ENCODE data around the gene SH3RF2. TPM values are rescaled to one million over a fixed set of nuclear protein-coding genes. Genes with fewer than 3 reads are reported as not detected.

Gene SH3RF2
- total RNA-seq, 2 experiments from 2014 or later = 0.12 TPM; not detected in 1

DNA sequence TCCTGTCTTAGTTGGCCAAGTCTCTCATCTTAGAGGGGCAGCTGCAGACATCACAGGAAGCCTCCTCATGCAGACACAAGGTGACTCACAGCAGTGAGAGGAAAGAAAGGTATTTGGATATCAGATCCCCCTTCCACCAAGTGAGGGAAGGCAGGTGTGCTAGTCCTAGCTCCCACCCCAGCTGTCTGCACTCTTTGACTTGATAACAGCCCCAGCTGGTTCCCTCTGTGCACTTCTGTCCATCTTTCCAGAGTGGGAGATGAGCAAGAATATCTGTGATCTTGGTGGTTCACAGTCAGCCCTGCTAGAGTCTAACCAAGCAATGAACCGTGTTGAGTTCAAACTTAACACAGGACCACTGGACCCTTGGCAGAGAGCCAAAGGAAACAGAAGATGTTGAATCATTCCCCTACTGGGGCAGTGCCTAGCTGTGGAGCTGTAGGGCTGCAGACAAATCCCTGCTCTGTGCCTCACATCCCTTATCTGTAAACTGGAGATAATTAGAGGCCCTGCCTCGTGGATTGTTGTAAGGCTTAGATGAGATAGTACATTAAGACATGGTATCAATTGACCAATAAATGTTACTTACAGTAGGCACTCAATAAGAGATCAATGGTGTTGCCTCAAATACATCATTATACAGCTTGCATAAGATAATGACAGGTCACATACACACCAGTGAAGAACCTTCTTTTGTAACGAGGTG lies 39.1 kb downstream of the SH3RF2 start:
- Mint-ChIP-seq H3K4me3 (no peak overlapping the region), H3K36me3 (no peaks in the 10 kb centered on the region), H3K4me1 (ENCODE audit: low read depth) (no peaks in the 10 kb centered on the region), H3K27me3 (peaks cover 2% of the 10 kb centered on the region), H3K27ac (no peak overlapping the region), H3K9me3 (no peaks in the 10 kb centered on the region)
- intact Hi-C loops (cut with micrococcal nuclease) = loop anchor here (5.0 kb wide), 1 partner anchor 38 kb away; the partner anchor contains the start of gene SH3RF2
- CTCF ChIA-PET = no interaction called here
- POLR2A ChIA-PET = interaction anchor here (1.2 to 1.5 kb wide), 2 partner anchors 29 to 36 kb away, joined by 3 to 4 read pairs; no protein-coding TSS in a partner anchor
- peak; percentile 10 for DNase-seq

DNA sequence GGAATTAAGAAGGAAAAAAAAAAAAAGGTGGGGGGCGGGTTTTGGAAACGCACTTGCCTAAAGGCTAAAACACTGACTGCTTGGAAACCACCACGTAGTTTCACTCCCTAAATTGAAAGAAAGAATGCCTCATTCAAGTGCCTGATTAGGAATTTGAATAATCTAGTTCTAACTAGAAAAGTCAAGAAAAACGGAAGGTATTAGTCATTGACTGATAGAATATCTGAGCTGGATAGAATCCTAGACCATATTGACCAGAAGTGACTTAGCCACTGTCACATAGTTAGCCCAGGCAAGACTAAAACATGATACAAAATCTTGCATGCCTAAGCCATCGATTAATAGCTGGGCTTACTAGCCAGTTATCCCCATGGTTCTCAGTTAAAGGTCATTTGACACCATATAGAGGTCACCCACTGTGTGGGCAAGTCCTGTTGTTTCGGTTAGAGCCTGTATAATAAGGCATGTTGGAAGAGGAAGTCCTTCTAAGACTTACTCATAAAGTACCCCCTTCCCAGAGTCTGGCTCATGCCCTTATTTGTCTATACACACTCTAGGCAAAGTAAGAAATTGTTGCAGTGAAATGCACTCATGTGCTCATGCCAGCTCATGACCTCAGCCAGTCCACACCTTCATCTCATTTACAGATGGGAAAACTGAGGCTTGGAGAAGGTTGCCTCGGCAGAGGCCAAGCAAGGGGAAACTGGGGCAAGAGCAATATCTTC lies 40.2 kb downstream of the SH3RF2 start:
- Mint-ChIP-seq H3K4me1 (ENCODE audit: low read depth) (no peaks in the 10 kb centered on the region), H3K36me3 (no peaks in the 10 kb centered on the region), H3K27me3 (peaks cover 4% of the 10 kb centered on the region), H3K4me3 (no peak overlapping the region), H3K27ac (no peak overlapping the region), H3K9me3 (no peaks in the 10 kb centered on the region)
- intact Hi-C loops (cut with micrococcal nuclease) = loop anchor here (5.0 kb wide), 1 partner anchor 39 kb away; the partner anchor contains the start of gene SH3RF2
- ChIA-PET CTCF (no interaction called here), POLR2A (interaction anchor here (1.3 to 1.5 kb wide), 2 partner anchors 30 to 37 kb away, joined by 3 to 5 read pairs; no protein-coding TSS in a partner anchor)
- DNase-seq = no peak

DNA sequence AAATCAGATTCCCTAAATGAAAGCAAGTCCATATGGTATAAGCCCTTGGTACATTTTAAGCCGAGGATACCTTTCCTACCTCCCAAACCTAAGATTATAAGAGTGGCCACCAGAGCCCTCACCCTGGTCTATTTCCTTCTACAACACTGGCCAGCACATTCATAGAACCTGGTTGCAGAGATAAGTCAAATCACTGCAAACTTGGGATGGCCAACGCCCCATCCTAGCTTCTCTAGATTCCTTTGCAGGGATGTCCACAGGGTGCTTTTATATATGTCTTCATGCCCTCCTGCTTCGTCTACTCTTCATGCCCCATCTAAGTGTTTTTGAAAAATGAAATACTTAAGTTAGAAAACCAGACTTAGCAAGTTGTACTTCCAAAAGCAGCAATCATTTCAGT lies 41.8 kb downstream of the SH3RF2 start:
- Mint-ChIP-seq H3K27me3 (peaks cover 4% of the 10 kb centered on the region), H3K27ac (no peak overlapping the region), H3K36me3 (no peaks in the 10 kb centered on the region), H3K9me3 (no peaks in the 10 kb centered on the region), H3K4me3 (no peak overlapping the region), H3K4me1 (ENCODE audit: low read depth) (no peaks in the 10 kb centered on the region)
- intact Hi-C loops (cut with micrococcal nuclease) = loop anchor here (5.0 kb wide), 1 partner anchor 41 kb away; the partner anchor contains the start of gene SH3RF2
- POLR2A ChIA-PET = no interaction called here
- CTCF ChIA-PET = interaction anchor here (0.5 kb wide), 1 partner anchor 282 kb away, joined by 3 read pairs; no protein-coding TSS in a partner anchor
- DNase-seq = no peak

DNA sequence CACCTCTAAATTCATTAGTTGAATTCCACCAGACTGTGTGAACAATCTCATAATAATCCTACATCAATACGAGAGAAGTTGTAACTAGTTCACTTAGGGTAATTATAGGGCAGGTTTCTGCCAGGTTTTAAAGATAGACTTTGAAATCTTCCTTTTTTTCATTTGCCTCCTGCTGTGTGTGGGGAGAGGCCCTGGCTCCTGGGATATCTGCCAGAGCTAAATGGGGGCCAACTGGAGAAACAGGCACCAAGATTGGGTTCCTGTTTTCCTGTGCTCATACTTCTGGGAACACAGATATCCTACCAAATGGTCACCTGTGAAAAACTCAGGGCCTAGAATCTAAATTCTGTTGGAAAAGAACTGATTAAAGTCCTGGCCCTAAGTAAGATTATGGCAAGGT lies 42.3 kb downstream of the SH3RF2 start:
- H3K4me3 Mint-ChIP-seq = no peak overlapping the region
- H3K27ac Mint-ChIP-seq = no peak overlapping the region
- ChIA-PET POLR2A (no interaction called here), CTCF (interaction anchor here (0.5 kb wide), 1 partner anchor 283 kb away, joined by 3 read pairs; no protein-coding TSS in a partner anchor)
- no peaks in the 10 kb centered on the region for H3K36me3 Mint-ChIP-seq
- intact Hi-C loops (cut with micrococcal nuclease) = loop anchor here (5.0 kb wide), 1 partner anchor 41 kb away; the partner anchor contains the start of gene SH3RF2
- H3K4me1 Mint-ChIP-seq (ENCODE audit: low read depth) = no peaks in the 10 kb centered on the region
- H3K9me3 Mint-ChIP-seq = no peaks in the 10 kb centered on the region
- peaks cover 2% of the 10 kb centered on the region for H3K27me3 Mint-ChIP-seq
- DNase-seq = no peak

DNA sequence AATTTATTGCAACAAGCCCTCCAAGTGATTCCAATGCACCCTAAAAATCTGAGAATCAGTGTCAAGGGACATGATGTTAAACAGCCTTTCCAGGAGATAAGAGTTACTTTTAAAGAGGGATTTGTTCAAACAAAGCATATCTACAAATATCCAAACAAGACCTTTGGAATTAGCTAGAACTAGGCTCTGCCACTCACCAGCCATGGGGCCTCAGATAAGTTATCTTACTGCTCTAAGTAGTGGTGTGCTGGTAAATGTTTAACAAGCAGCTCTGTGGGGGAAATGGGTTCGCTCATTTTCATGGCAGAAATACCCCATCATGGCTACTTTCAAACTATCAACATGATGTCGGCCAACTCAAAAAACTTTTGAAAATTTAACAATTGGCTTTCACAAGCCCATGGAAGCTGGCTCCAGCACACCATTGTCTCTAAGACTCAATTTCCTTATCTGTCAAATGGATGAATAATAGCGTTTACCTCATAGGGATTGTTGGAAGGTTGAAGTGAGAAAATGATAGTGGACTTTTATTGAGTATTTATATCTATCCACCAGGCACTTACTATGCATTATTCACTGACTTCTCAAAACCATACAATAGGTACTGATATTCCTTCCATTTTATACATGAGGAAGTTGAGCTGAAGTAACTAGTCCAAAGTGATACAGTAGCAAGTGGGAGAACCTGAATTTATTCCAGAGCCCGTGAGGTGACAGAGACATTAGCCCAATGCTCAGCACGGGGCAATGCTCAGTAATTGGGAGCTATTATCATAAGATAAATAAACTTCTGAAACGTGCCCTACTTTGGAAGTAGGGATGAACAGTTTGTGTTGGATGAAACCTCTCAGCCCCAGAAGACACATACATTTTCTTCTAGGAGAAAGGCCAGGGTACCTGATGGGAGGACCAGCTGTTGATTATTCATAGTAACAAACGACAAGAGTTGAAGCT lies 43.2 kb downstream of the SH3RF2 start:
- no peak for DNase-seq
- H3K9me3 Mint-ChIP-seq = no peaks in the 10 kb centered on the region
- H3K27ac Mint-ChIP-seq = no peak overlapping the region
- CTCF ChIA-PET = no interaction called here
- peaks cover 4% of the 10 kb centered on the region for H3K27me3 Mint-ChIP-seq
- POLR2A ChIA-PET = no interaction called here
- H3K4me3 Mint-ChIP-seq = no peak overlapping the region
- no peaks in the 10 kb centered on the region for H3K4me1 Mint-ChIP-seq (ENCODE audit: low read depth)
- no peaks in the 10 kb centered on the region for H3K36me3 Mint-ChIP-seq
- intact Hi-C loops (cut with micrococcal nuclease) = loop anchor here (5.0 kb wide), 1 partner anchor 42 kb away; the partner anchor contains the start of gene SH3RF2

DNA sequence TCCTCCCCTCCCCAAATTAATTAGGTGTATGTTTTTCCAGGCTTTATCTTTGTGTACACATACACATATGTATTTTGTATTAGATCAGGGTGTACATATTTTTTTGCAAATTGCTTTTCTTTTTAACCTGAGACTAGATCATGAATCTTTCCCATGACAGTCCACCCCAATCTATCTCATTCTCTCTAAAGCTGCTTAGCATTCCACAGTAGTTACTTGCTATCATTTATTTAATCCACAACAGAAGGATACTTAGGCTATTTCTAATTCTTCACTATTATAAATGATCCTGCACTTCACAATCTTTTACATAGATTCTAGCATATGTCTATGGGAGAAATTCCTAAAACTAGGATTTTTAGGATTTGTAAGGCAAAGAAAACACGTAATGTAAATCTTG lies 43.9 kb downstream of the SH3RF2 start:
- no peaks in the 10 kb centered on the region for H3K9me3 Mint-ChIP-seq
- peaks cover 4% of the 10 kb centered on the region for H3K27me3 Mint-ChIP-seq
- DNase-seq = no peak
- no peak overlapping the region for H3K27ac Mint-ChIP-seq
- CTCF ChIA-PET = no interaction called here
- H3K4me1 Mint-ChIP-seq (ENCODE audit: low read depth) = no peaks in the 10 kb centered on the region
- H3K36me3 Mint-ChIP-seq = no peaks in the 10 kb centered on the region
- intact Hi-C loops (cut with micrococcal nuclease) = no loop called here
- H3K4me3 Mint-ChIP-seq = no peak overlapping the region
- POLR2A ChIA-PET = no interaction called here

DNA sequence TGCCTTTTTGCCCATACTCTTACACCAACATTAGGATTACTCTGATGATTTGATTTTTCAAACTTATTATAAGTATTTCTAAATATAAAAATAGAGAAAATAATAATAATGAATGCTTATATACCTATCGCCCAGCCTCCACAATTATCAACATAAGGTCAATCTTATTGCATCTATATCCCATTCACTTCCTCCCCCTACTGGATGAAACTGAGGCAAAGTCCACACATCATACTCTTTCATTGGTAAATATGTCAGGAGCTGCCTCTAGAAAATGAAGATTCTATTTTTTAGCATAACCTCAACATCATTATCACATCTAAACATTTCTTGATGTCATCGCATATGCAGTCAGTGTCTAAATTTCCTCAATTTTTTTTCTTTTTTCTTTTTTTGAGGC lies 44.3 kb downstream of the SH3RF2 start:
- DNase-seq = no peak
- Mint-ChIP-seq H3K27ac (no peak overlapping the region), H3K4me3 (no peak overlapping the region), H3K36me3 (no peaks in the 10 kb centered on the region), H3K4me1 (ENCODE audit: low read depth) (no peaks in the 10 kb centered on the region), H3K9me3 (no peaks in the 10 kb centered on the region), H3K27me3 (peaks cover 4% of the 10 kb centered on the region)
- ChIA-PET POLR2A (no interaction called here), CTCF (interaction anchor here (1.2 kb wide), 1 partner anchor 35 kb away, joined by 4 read pairs; no protein-coding TSS in a partner anchor)
- intact Hi-C loops (cut with micrococcal nuclease) = no loop called here

DNA sequence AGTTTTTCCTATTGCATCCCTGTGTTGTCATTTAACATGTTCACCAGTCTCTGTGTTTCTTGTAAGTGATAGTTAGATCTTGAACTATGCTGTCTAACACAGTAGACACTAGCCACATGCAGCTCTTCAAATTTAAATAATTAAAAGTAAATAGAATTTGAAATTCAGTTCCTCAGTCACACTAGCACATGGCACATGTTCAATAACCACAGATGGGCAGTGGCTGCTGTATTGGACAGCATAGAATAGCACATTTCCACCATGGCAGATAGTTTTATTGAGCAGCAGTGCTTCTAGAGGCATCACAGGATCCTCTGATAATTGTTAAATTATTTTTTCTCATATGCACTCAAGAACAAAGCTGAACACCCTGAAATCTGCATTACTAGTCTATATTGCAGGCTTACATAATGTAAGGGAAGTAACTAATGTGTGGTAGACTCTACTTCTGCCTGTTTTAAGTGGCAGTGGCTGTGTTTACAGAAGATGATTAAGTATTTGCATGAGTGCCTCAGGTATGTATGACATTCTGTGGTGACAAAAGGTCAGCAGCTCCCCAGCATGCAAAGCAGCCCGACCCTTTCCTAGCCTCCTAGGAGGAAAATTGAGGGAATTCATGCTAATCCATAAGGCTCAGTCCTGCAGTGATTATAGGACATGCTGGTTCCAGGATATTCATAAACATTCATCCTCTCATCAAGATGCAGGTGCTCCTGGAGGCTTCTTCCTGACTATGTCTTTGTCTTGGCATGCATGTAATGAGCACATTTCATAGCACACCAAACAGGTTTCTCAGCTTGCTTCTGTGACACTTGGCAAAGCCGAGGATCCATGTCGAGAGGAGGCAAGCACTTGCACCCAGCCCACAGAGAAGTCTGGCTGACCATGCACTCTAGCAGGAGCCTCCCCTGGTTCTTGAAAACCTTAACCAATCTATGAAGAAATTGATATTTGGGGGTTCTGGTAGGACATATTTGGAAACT lies 45.5 kb downstream of the SH3RF2 start:
- no peak overlapping the region for H3K4me3 Mint-ChIP-seq
- H3K9me3 Mint-ChIP-seq = no peaks in the 10 kb centered on the region
- no peaks in the 10 kb centered on the region for H3K4me1 Mint-ChIP-seq (ENCODE audit: low read depth)
- ChIA-PET CTCF (interaction anchor here (0.8 to 1.2 kb wide), 2 partner anchors 32 to 36 kb away, joined by 3 to 4 read pairs; no protein-coding TSS in a partner anchor), POLR2A (no interaction called here)
- intact Hi-C loops (cut with micrococcal nuclease) = no loop called here
- DNase-seq = no peak
- H3K36me3 Mint-ChIP-seq = no peaks in the 10 kb centered on the region
- H3K27ac Mint-ChIP-seq = no peak overlapping the region
- peaks cover 6% of the 10 kb centered on the region for H3K27me3 Mint-ChIP-seq

DNA sequence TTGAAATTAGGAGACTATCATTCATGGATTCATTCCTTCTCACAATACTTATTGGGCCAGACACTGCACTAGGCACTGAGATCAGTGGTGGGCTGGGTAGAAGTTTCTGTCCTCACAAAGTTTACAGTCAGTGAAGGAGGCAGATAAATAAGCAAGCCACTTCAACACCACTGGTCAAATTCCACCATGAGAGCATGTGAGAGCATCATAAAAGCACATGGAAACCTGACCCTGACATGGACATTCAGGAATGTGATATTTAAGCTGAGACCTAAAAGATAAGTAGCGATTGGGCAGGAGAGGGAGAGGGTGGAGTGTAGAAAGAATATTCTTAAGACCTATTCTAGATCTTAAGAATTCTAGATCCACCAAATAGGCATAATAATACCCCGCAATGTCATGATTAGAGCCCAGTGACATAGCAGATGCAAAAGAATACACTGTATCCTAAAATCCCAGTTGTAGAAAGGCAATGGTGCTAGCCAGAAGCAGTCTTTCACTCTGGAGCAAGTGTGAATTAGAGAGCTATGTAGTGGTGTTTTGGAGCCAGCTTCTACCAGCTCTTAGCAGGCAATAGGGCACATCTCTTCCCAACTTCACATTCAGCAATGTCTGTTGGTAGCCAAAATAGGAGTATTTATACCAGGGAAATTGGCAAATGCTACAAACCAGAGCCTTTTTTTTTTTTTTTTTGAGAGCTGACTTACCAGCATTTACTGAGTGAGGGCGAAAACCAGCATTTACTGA lies 46.4 kb downstream of the SH3RF2 start:
- no peak overlapping the region for H3K4me3 Mint-ChIP-seq
- DNase-seq = no peak
- ChIA-PET CTCF (no interaction called here), POLR2A (no interaction called here)
- no peak overlapping the region for H3K27ac Mint-ChIP-seq
- peaks cover 9% of the 10 kb centered on the region for H3K27me3 Mint-ChIP-seq
- intact Hi-C loops (cut with micrococcal nuclease) = no loop called here
- H3K4me1 Mint-ChIP-seq (ENCODE audit: low read depth) = no peaks in the 10 kb centered on the region
- H3K36me3 Mint-ChIP-seq = no peaks in the 10 kb centered on the region
- H3K9me3 Mint-ChIP-seq = no peaks in the 10 kb centered on the region

DNA sequence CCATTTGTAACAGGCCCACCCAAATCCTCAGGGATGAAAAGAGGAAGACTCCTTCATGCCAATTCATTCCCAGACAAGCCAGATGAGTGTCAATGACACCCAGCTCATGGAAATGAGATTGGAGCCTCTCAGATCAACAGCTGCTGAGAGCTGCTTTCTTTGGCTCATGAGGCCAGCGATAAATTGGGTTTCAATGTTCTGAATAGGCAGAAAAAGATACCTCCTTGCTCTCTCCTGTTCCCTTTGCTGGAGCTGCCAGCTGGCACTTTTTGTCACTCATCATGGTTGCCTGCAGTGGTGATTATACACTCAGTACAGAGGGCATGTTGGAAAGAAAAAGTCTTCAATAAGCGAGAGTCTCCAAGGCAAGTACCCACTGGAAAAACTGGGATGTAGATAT lies 47.1 kb downstream of the SH3RF2 start:
- H3K27me3 Mint-ChIP-seq = peaks cover 9% of the 10 kb centered on the region
- CTCF ChIA-PET = no interaction called here
- no peak overlapping the region for H3K4me3 Mint-ChIP-seq
- intact Hi-C loops (cut with micrococcal nuclease) = no loop called here
- POLR2A ChIA-PET = no interaction called here
- DNase-seq = no peak
- no peaks in the 10 kb centered on the region for H3K9me3 Mint-ChIP-seq
- no peak overlapping the region for H3K27ac Mint-ChIP-seq
- H3K4me1 Mint-ChIP-seq (ENCODE audit: low read depth) = no peaks in the 10 kb centered on the region
- H3K36me3 Mint-ChIP-seq = no peaks in the 10 kb centered on the region

Data from activated CD4-positive, alpha-beta memory T cell treated with anti-CD3 and anti-CD28 coated beads for 36 hours (primary cell).